ENCODE measurements around the gene CNBD2.

DNA sequence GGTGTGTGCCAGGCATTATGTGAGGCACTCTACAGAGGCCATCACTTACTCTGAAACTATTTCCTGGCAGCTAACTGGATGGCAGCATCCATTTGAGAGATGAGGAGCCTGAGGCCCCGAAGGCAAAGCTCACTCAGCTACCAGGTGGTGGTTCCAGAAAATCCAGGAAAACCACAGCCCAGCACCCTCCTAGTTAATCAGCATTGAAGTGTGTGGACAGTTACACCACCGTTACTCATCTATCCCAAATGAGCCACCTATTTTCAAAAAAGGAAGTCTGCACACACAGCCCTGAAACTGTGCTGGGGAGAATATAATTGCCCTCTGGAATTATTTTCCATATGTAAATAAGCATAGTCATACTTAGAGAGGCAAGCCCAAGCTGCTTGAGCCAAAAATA is 67.4 kb downstream of the CNBD2 start:
- TF ChIP-seq, protein P1, sequence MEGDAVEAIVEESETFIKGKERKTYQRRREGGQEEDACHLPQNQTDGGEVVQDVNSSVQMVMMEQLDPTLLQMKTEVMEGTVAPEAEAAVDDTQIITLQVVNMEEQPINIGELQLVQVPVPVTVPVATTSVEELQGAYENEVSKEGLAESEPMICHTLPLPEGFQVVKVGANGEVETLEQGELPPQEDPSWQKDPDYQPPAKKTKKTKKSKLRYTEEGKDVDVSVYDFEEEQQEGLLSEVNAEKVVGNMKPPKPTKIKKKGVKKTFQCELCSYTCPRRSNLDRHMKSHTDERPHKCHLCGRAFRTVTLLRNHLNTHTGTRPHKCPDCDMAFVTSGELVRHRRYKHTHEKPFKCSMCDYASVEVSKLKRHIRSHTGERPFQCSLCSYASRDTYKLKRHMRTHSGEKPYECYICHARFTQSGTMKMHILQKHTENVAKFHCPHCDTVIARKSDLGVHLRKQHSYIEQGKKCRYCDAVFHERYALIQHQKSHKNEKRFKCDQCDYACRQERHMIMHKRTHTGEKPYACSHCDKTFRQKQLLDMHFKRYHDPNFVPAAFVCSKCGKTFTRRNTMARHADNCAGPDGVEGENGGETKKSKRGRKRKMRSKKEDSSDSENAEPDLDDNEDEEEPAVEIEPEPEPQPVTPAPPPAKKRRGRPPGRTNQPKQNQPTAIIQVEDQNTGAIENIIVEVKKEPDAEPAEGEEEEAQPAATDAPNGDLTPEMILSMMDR (IDR thresholded peaks at IDR 0.05; ENCODE audit: poor library complexity, severe bottlenecking), result no peak
- TF ChIP-seq POLR2AphosphoS5 (IDR thresholded peaks at IDR 0.05) (no peak), MXI1 (conservative IDR thresholded peaks at IDR 0.05; ENCODE audit: poor library complexity, severe bottlenecking) (no peak), RAD21 (conservative IDR thresholded peaks at IDR 0.05) (no peak), EZH2 (IDR thresholded peaks at IDR 0.05; ENCODE audit: borderline replicate concordance, insufficient read depth, low read length, poor library complexity, severe bottlenecking) (no peak), TAF1 (IDR thresholded peaks at IDR 0.05; ENCODE audit: low read depth) (no peak)

Measured in neural cell (in vitro differentiated cells).